ENCODE data around the gene SMARCD1.
A peak's percentile ranks its signal among the peaks of the same experiment; 100 is the strongest.

Gene SMARCD1

DNA sequence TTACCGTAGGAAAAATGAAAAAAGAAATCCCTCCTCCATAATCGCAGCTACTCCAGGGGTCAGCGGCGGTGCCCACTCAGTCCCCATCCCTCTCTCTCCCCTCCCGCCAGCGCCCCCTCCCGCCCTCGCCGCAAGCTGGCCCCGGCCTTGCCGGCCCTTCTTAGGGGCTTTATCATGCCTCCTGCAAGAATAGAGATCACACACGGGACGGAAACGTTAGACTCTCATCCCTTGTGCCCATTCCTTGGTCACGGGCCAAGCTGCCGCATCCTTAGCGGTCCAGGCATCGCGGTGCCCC lies 26.2 kb downstream of the SMARCD1 start:
- no peak overlapping the region for H3K27ac ChIP-seq
- TF ChIP-seq ZFX (IDR thresholded peaks at IDR 0.05): no peak
- no peak for TF ChIP-seq CTCF (conservative IDR thresholded peaks at IDR 0.05)

- TF ChIP-seq ZFX (IDR thresholded peaks at IDR 0.05): peak; percentile 76; the same call in 1 of the 2 replicates
- TF ChIP-seq CTCF (conservative IDR thresholded peaks at IDR 0.05): peak; percentile 99
- peak within 1 kb of the TSS; percentile 78 for H3K27ac ChIP-seq
These were observed 26.7 kb downstream of the SMARCD1 start, which contains the start of gene COX14 for GRCh38 chr12:50111693-50112455. Gene COX14, plus strand, starts transcription at chr12:50112236. Its CDS starts 7,808 bp downstream, at chr12:50120044.

- H3K27ac ChIP-seq: peak overlapping the region; percentile 78
- no peak for TF ChIP-seq ZFX (IDR thresholded peaks at IDR 0.05)
These were observed 27.5 kb downstream of the SMARCD1 start for GRCh38 chr12:50112456-50113218.

DNA sequence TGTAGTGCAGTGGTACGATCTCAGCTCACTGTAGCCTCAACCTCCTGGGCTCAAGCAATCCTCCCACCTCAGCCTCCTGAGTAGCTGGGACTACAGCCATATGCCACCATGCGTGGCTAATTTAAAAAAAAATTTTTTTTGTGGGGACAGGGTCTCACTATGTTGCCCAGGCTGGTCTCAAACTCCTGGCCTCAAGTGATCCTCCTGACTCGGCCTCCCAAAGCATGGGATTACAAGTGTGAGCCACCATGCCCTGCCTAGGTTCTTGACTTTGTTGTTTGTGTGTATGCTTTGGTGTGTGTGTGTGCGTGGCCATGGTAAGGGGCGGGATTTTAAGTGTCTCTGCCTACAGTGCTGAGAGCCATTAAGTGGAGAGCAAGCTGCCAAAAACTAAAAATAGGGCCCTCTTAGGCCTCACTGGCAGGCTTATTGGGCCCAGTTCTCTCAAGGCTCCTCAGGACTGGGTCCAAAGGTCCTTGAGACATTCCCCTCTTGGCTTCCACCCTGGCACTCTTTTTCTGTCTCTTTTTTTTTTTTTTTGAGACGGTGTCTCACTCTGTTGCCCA lies 32.0 kb downstream of the SMARCD1 start:
- H3K27ac ChIP-seq: no peak overlapping the region
- TF ChIP-seq CTCF (conservative IDR thresholded peaks at IDR 0.05) (no peak), ZFX (IDR thresholded peaks at IDR 0.05) (no peak)

GRCh38 chr12:50119387-50119786 lies 34.2 kb downstream of the SMARCD1 start:
- H3K27ac ChIP-seq: no peak overlapping the region
- no peak for TF ChIP-seq ZFX (IDR thresholded peaks at IDR 0.05)
- TF ChIP-seq CTCF (conservative IDR thresholded peaks at IDR 0.05): no peak

GRCh38 chr12:50120521-50120920 lies 35.4 kb downstream of the SMARCD1 start:
- TF ChIP-seq ZFX (IDR thresholded peaks at IDR 0.05) (no peak), CTCF (conservative IDR thresholded peaks at IDR 0.05) (no peak)
- H3K27ac ChIP-seq: no peak overlapping the region

DNA sequence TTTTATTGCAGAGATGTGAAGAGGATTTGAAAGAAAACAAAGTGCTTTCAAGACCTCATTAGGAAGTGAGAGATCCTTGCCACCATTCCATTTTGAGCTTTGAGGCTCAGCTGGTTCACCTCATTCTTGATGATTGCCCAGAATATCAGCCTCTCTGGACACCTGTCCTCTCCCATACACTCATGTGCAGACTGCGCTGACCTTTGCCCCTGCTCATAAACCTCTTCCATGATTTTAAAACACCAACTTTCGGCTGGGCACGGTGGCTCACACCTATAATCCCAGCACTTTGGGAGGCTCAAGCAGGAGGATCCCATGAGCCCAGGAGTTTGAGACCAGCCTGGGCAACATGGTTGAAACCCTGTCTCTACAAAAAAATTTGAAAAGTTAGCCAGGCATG lies 35.8 kb downstream of the SMARCD1 start:
- no peak overlapping the region for H3K27ac ChIP-seq
- TF ChIP-seq CTCF (conservative IDR thresholded peaks at IDR 0.05): no peak
- no peak for TF ChIP-seq ZFX (IDR thresholded peaks at IDR 0.05)

All from C4-2B (cell line).